CD4-positive, alpha-beta memory T cell (primary cell): ENCODE measurements around the gene XRCC4. TPM values are rescaled to one million over a fixed set of nuclear protein-coding genes. Genes with fewer than 3 reads are reported as not detected.
"Not testable (repeated sequence)": the region's sequence is repeated elsewhere in the genome, so short reads cannot be mapped to it uniquely, and the experiment has no call there.

Source experiments
- CTCF ChIA-PET: fragments of 350-600 bp; sonication (Branson Sonifier 250); formaldehyde crosslinking; loops from one replicate; lab custom pipeline; 2021; ENCODE audit warnings: inconsistent platforms; ENCODE audit not compliant: partially characterized antibody; lab: Charles Lee
- POLR2A ChIA-PET: fragments of 350-600 bp; sonication (Branson Sonifier 250); formaldehyde crosslinking; loops from one replicate; lab custom pipeline; 2021; ENCODE audit not compliant: partially characterized antibody; lab: Charles Lee
- DNase-seq, 5 donors: peaks; one replicate each; pipeline versions ENCODE4 v3.0.0 to v3.0.0-alpha.2; 2020 to 2022; ENCODE audit warnings: mixed read lengths in 1 of 5
- H3K27ac ChIP-seq: one replicate; pipeline ENCODE4 v1.7.0; 2013; ENCODE audit warnings: low read depth, low read length
- H3K27me3 ChIP-seq: 2 replicates; pipeline ENCODE4 v1.7.0; 2013; ENCODE audit warnings: mild to moderate bottlenecking, low read length, moderate library complexity; ENCODE audit not compliant: insufficient read depth
- H3K36me3 ChIP-seq: 2 replicates; pipeline ENCODE4 v1.7.0; 2013; ENCODE audit warnings: mild to moderate bottlenecking, low read length, moderate library complexity; ENCODE audit not compliant: insufficient read depth
- H3K4me1 ChIP-seq: 2 replicates; pipeline ENCODE4 v1.7.0; 2013; ENCODE audit warnings: mild to moderate bottlenecking, low read length, moderate library complexity; ENCODE audit not compliant: insufficient read depth
- H3K4me3 ChIP-seq, 2 donors: one replicate each; pipeline ENCODE4 v1.7.0; 2013; ENCODE audit warnings: low read length in 2 of 2, mild to moderate bottlenecking in 1 of 2
- H3K9me3 ChIP-seq, 2 donors: one replicate each; pipeline ENCODE4 v1.7.0; 2013; ENCODE audit warnings: low read length in 2 of 2, control low read depth in 1 of 2; ENCODE audit not compliant: control insufficient read depth in 1 of 2
- H3K27ac Mint-ChIP-seq, 7 donors: one replicate each; pipeline ENCODE4 v1.8.0; 2020 to 2021; ENCODE audit warnings: mixed read lengths in 7 of 7, mild to moderate bottlenecking in 6 of 7, inconsistent platforms in 3 of 7, moderate library complexity in 3 of 7
- H3K27me3 Mint-ChIP-seq, 2 donors: one replicate each; pipeline ENCODE4 v1.8.0; 2020 to 2021; ENCODE audit warnings: mixed read lengths in 2 of 2
- H3K36me3 Mint-ChIP-seq, 2 donors: one replicate each; pipeline ENCODE4 v1.8.0; 2020 to 2021; ENCODE audit warnings: mixed read lengths in 2 of 2, inconsistent platforms in 1 of 2, mild to moderate bottlenecking in 1 of 2
- H3K4me1 Mint-ChIP-seq, 4 donors: one replicate each; pipeline ENCODE4 v1.8.0; 2020 to 2021; ENCODE audit warnings: mixed read lengths in 4 of 4, mild to moderate bottlenecking in 1 of 4
- H3K4me3 Mint-ChIP-seq, 8 donors: one replicate each; pipeline ENCODE4 v1.8.0; 2020 to 2021; ENCODE audit warnings: mixed read lengths in 8 of 8, mild to moderate bottlenecking in 7 of 8, moderate library complexity in 6 of 8, inconsistent platforms in 3 of 8
- H3K9me3 Mint-ChIP-seq, 8 donors: one replicate each; pipeline ENCODE4 v1.8.0; 2020 to 2021; ENCODE audit warnings: mixed read lengths in 8 of 8, mild to moderate bottlenecking in 5 of 8, inconsistent platforms in 3 of 8, moderate library complexity in 1 of 8
- intact Hi-C: fragments of 100-400 bp; cut with micrococcal nuclease; formaldehyde crosslinking; loops from one replicate; pipeline ENCODE4 v1.15.1; 2023
- polyA plus RNA-seq, 2 donors: library from polyadenylated mRNA; unstranded; fragments of 300-500 nt; fragmentation: Illumina TruSeq; gene quantifications; one replicate each; pipeline ENCODE4 v1.2.3, GENCODE V29; 2021
- total RNA-seq, 2 experiments: library from RNA; stranded (reverse); gene quantifications; one replicate each; pipeline ENCODE4 v1.2.3, GENCODE V29; 2021

The XRCC4 gene
- total and polyA plus RNA-seq, 4 experiments from 2014 or later: 4.1 to 9.8 (median 5.7) TPM

GRCh38 chr5:83152996-83153395, 75.6 kb downstream of the XRCC4 start:
- POLR2A ChIA-PET, H3K27me3 ChIP-seq, H3K4me3 ChIP-seq, H3K27ac ChIP-seq, H3K36me3 Mint-ChIP-seq, H3K4me1 Mint-ChIP-seq, H3K27ac Mint-ChIP-seq, H3K27me3 Mint-ChIP-seq, H3K36me3 ChIP-seq, DNase-seq, H3K4me1 ChIP-seq, H3K4me3 Mint-ChIP-seq, CTCF ChIA-PET, H3K9me3 ChIP-seq, H3K9me3 Mint-ChIP-seq, intact Hi-C loops: not testable (repeated sequence)

GRCh38 chr5:83156001-83156400, 78.7 kb downstream of the XRCC4 start:
- Histone ChIP-seq H3K4me3 (no peak overlapping the region), H3K4me1 (no peaks in the 10 kb centered on the region), H3K9me3 (no peaks in the 10 kb centered on the region), H3K36me3 (no peaks in the 10 kb centered on the region), H3K27ac (no peak overlapping the region), H3K27me3 (no peaks in the 10 kb centered on the region)
- H3K4me3 Mint-ChIP-seq: no peak overlapping the region
- H3K27ac Mint-ChIP-seq: no peak overlapping the region
- H3K9me3 Mint-ChIP-seq: no peaks in the 10 kb centered on the region
- ChIA-PET POLR2A (no interaction called here), CTCF (no interaction called here)
- peaks cover 0 to 3% (median 3%) of the 10 kb centered on the region in 4 donors for H3K4me1 Mint-ChIP-seq
- no peaks in the 10 kb centered on the region for H3K36me3 Mint-ChIP-seq
- no peaks in the 10 kb centered on the region for H3K27me3 Mint-ChIP-seq
- no peak for DNase-seq
- intact Hi-C loops: no loop called here

GRCh38 chr5:83157163-83157562, 79.8 kb downstream of the XRCC4 start:
- Histone ChIP-seq H3K27ac (no peak overlapping the region), H3K36me3 (no peaks in the 10 kb centered on the region), H3K27me3 (no peaks in the 10 kb centered on the region), H3K4me3 (no peak overlapping the region), H3K9me3 (no peaks in the 10 kb centered on the region), H3K4me1 (no peaks in the 10 kb centered on the region)
- H3K27me3 Mint-ChIP-seq: no peaks in the 10 kb centered on the region
- ChIA-PET POLR2A (no interaction called here), CTCF (no interaction called here)
- H3K4me1 Mint-ChIP-seq: peaks cover 0 to 3% (median 3%) of the 10 kb centered on the region in 4 donors
- H3K27ac Mint-ChIP-seq: no peak overlapping the region
- no peak overlapping the region for H3K4me3 Mint-ChIP-seq
- no peaks in the 10 kb centered on the region for H3K36me3 Mint-ChIP-seq
- intact Hi-C loops: no loop called here
- DNase-seq: no peak
- no peaks in the 10 kb centered on the region for H3K9me3 Mint-ChIP-seq

- H3K4me3 ChIP-seq: no peak overlapping the region
- H3K27me3 Mint-ChIP-seq: no peaks in the 10 kb centered on the region
- POLR2A ChIA-PET: no interaction called here
- no peaks in the 10 kb centered on the region for H3K36me3 ChIP-seq
- CTCF ChIA-PET: interaction anchor here (1.0 kb wide), 1 partner anchor 264 kb away, joined by 3 read pairs; no protein-coding TSS in a partner anchor
- H3K27ac Mint-ChIP-seq: no peak overlapping the region
- H3K4me3 Mint-ChIP-seq: no peak overlapping the region
- no peaks in the 10 kb centered on the region for H3K4me1 Mint-ChIP-seq
- H3K9me3 Mint-ChIP-seq: no peaks in the 10 kb centered on the region
- no peak overlapping the region for H3K27ac ChIP-seq
- H3K9me3 ChIP-seq: no peaks in the 10 kb centered on the region
- H3K27me3 ChIP-seq: no peaks in the 10 kb centered on the region
- no peaks in the 10 kb centered on the region for H3K4me1 ChIP-seq
- peaks cover 0 to 8% of the 10 kb centered on the region in 2 donors for H3K36me3 Mint-ChIP-seq
- DNase-seq: no peak
- intact Hi-C loops: no loop called here
These were observed 85.3 kb downstream of the XRCC4 start for GRCh38 chr5:83162601-83163000.

- intact Hi-C loops: no loop called here
- H3K4me1 ChIP-seq: no peaks in the 10 kb centered on the region
- no peak for DNase-seq
- POLR2A ChIA-PET: no interaction called here
- H3K9me3 Mint-ChIP-seq: peaks cover 0 to 2% (median 0%) of the 10 kb centered on the region in 8 donors
- no peak overlapping the region for H3K27ac Mint-ChIP-seq
- no peaks in the 10 kb centered on the region for H3K27me3 ChIP-seq
- no peak overlapping the region for H3K4me3 ChIP-seq
- H3K27me3 Mint-ChIP-seq: no peaks in the 10 kb centered on the region
- no peak overlapping the region for H3K27ac ChIP-seq
- H3K4me3 Mint-ChIP-seq: no peak overlapping the region
- H3K36me3 Mint-ChIP-seq: peaks cover 0 to 8% of the 10 kb centered on the region in 2 donors
- H3K9me3 ChIP-seq: no peaks in the 10 kb centered on the region
- no peaks in the 10 kb centered on the region for H3K36me3 ChIP-seq
- CTCF ChIA-PET: no interaction called here
- no peaks in the 10 kb centered on the region for H3K4me1 Mint-ChIP-seq
These were observed 90.2 kb downstream of the XRCC4 start for GRCh38 chr5:83167538-83167937.

- Histone ChIP-seq H3K36me3 (no peaks in the 10 kb centered on the region), H3K27me3 (no peaks in the 10 kb centered on the region), H3K9me3 (no peaks in the 10 kb centered on the region), H3K4me1 (no peaks in the 10 kb centered on the region), H3K27ac (no peak overlapping the region), H3K4me3 (no peak overlapping the region)
- H3K9me3 Mint-ChIP-seq: peaks cover 0 to 2% (median 0%) of the 10 kb centered on the region in 8 donors
- DNase-seq: no peak
- intact Hi-C loops: no loop called here
- CTCF ChIA-PET: no interaction called here
- H3K27ac Mint-ChIP-seq: no peak overlapping the region
- H3K36me3 Mint-ChIP-seq: peaks cover 0 to 8% of the 10 kb centered on the region in 2 donors
- H3K27me3 Mint-ChIP-seq: no peaks in the 10 kb centered on the region
- H3K4me3 Mint-ChIP-seq: no peak overlapping the region
- no peaks in the 10 kb centered on the region for H3K4me1 Mint-ChIP-seq
- POLR2A ChIA-PET: no interaction called here
These were observed 92.4 kb downstream of the XRCC4 start for GRCh38 chr5:83169571-83170337.

- Mint-ChIP-seq H3K27ac (no peak overlapping the region), H3K36me3 (peaks cover 0 to 6% of the 10 kb centered on the region in 2 donors), H3K9me3 (peaks cover 0 to 2% (median 0%) of the 10 kb centered on the region in 8 donors), H3K4me1 (no peaks in the 10 kb centered on the region), H3K27me3 (no peaks in the 10 kb centered on the region), H3K4me3 (no peak overlapping the region)
- Histone ChIP-seq H3K9me3 (no peaks in the 10 kb centered on the region), H3K27me3 (no peaks in the 10 kb centered on the region), H3K4me1 (no peaks in the 10 kb centered on the region), H3K27ac (no peak overlapping the region), H3K4me3 (no peak overlapping the region), H3K36me3 (no peaks in the 10 kb centered on the region)
- intact Hi-C loops: no loop called here
- ChIA-PET POLR2A (no interaction called here), CTCF (no interaction called here)
- no peak for DNase-seq
These were observed 94.7 kb downstream of the XRCC4 start for GRCh38 chr5:83172011-83172410.
